HEK293 (cell line): ENCODE results near the gene LPP.

Source experiments
- KLF10 ChIP-seq: fragments of 450-650 bp; IDR thresholded peaks from 2 replicates; pipeline ENCODE4 v1.5.1; 2018; ENCODE audit warnings: missing biosample characterization, mild to moderate bottlenecking, missing genetic modification characterization
- YY1 ChIP-seq: fragments of 450-650 bp; formaldehyde crosslinking; IDR thresholded peaks from 2 replicates; pipeline ENCODE4 v1.5.1; 2018; ENCODE audit warnings: missing biosample characterization, missing genetic modification characterization
- ZNF24 ChIP-seq: fragments of 450-650 bp; formaldehyde crosslinking; IDR thresholded peaks from 2 replicates; pipeline ENCODE4 v1.5.1; 2016; ENCODE audit warnings: missing biosample characterization, missing genetic modification characterization
- ZNF530 ChIP-seq: fragments of 450-650 bp; formaldehyde crosslinking; IDR thresholded peaks from 2 replicates; pipeline ENCODE4 v1.5.1; 2016; ENCODE audit warnings: low read depth, missing biosample characterization, missing genetic modification characterization
- TF ChIP-seq, protein P1 (sequence below): fragments of 450-650 bp; formaldehyde crosslinking; IDR thresholded peaks from 2 replicates; pipeline ENCODE4 v1.5.1; 2016; ENCODE audit warnings: missing biosample characterization, missing genetic modification characterization

DNA sequence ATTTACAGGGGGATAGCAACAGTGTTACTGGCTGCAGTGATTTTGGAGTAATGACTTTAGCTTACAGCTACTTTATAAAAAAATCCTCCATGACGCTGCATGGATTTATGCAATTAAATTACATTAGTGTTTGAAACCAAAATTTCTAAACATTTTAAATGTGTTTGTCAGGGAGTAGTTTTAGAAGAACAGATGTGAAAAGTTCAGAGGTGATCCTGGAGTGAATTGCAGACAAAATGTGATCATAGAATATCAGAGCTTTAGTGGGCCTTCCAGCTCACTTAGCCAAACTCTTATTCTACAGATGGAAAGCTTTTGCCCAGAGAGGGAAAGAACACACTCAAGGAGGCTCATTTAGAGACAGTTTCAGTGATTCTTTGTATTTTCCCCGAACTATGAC, 376.3 kb downstream of the LPP start:
- TF ChIP-seq, protein P1, sequence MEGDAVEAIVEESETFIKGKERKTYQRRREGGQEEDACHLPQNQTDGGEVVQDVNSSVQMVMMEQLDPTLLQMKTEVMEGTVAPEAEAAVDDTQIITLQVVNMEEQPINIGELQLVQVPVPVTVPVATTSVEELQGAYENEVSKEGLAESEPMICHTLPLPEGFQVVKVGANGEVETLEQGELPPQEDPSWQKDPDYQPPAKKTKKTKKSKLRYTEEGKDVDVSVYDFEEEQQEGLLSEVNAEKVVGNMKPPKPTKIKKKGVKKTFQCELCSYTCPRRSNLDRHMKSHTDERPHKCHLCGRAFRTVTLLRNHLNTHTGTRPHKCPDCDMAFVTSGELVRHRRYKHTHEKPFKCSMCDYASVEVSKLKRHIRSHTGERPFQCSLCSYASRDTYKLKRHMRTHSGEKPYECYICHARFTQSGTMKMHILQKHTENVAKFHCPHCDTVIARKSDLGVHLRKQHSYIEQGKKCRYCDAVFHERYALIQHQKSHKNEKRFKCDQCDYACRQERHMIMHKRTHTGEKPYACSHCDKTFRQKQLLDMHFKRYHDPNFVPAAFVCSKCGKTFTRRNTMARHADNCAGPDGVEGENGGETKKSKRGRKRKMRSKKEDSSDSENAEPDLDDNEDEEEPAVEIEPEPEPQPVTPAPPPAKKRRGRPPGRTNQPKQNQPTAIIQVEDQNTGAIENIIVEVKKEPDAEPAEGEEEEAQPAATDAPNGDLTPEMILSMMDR (tag by site-specific recombination): no peak
- TF ChIP-seq YY1 (tag by site-specific recombination) (no peak), ZNF530 (tag by site-specific recombination) (no peak), KLF10 (tag by site-specific recombination) (no peak), ZNF24 (tag by site-specific recombination) (no peak)
